Measurements from ENCODE around the gene FBXL7.

The FBXL7 gene

GRCh38 chr5:15718421-15719179 is 218.6 kb downstream of the FBXL7 start:
- DNase-seq (ENCODE audit: low spot score): no peak
- no peak for TF ChIP-seq CTCF (IDR thresholded peaks at IDR 0.05; ENCODE audit: extremely low read depth, missing control alignments)

- DNase-seq (ENCODE audit: low spot score): no peak
- TF ChIP-seq CTCF (IDR thresholded peaks at IDR 0.05; ENCODE audit: extremely low read depth, missing control alignments): no peak
These were observed 219.8 kb downstream of the FBXL7 start for GRCh38 chr5:15719784-15720183.

DNA sequence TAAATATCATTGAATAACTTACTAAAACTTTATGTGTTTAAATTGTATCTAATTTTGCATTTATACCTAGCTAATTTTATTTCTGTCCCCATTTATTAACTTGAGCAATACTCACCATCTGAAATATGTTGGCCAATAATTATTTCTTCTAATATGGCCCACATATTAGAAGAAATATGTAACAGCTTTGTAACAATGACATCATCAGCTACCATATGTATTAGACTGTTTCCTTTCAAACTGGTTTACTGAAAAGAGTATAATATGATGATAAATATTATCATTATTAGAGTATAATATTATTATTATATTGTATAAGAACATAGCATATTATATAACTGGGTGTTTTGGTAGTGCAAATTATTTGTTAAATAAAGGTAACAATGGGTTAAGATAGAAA is 220.5 kb downstream of the FBXL7 start:
- no peak for TF ChIP-seq CTCF (IDR thresholded peaks at IDR 0.05; ENCODE audit: extremely low read depth, missing control alignments)

GRCh38 chr5:15722305-15722704 is 222.3 kb downstream of the FBXL7 start:
- DNase-seq (ENCODE audit: low spot score): no peak
- TF ChIP-seq CTCF (IDR thresholded peaks at IDR 0.05; ENCODE audit: extremely low read depth, missing control alignments): no peak

More for the DNA sequence above, 220.5 kb downstream of the FBXL7 start:
- DNase-seq (ENCODE audit: low spot score): no peak

DNA sequence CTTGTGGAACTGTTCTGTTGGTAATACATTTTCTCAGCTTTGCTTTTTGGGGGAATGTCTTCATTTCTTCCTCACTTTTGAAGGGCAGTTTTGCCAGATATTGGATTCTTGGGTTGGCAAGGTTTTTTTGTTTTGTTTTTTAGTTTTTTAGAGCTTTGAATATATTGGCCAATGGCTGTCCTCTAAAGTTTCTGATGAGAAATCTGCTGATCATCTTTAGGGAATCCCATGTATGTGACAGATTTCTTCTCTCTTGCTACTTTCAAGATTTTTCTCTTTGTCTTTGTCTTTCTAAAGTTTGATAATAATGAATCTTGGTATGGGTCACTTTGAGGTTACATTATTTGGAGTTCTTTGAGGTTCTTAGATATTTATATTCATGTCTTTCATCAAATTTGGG is 227.4 kb downstream of the FBXL7 start:
- no peak for TF ChIP-seq CTCF (IDR thresholded peaks at IDR 0.05; ENCODE audit: extremely low read depth, missing control alignments)
- DNase-seq (ENCODE audit: low spot score): no peak

DNA sequence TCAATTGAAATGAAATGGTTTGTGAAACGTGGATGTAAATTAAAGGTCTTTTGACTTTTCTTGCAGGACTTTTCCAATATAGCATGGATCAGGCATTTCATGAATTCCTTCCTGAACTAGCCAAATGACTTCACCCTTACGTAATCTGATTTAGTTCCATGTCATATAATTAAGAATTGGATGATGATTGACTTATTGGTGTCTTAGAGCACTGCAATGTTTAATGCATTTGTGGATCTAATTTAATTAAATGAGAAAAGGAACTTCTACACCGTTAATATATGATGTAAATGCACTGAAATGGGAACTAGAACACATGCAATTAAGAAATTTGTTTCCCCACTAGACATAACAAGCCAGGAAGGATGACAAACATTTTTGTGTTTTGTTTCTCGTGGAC is 228.8 kb downstream of the FBXL7 start:
- DNase-seq (ENCODE audit: low spot score): no peak

DNA sequence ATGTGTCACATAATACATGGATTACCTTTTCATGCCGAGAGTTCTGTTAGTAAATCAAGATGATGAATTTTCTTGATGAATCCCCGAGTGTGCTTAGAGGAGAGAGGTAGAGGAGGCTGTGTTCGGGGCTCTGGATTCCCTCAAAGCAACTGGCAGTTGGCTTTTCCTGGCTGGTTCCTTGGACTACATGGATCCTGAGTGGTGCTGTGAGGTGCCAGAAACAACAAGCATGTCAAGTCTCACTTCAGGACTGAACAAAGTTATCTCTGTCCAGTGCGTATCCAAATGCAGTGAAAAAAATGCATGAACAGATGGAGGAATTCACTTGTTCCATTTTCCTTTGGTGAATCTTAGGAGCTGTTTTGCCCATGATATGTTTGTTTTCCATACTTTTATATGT is 231.7 kb downstream of the FBXL7 start:
- DNase-seq (ENCODE audit: low spot score): no peak
- TF ChIP-seq CTCF (IDR thresholded peaks at IDR 0.05; ENCODE audit: extremely low read depth, missing control alignments): no peak

More for the DNA sequence above, 228.8 kb downstream of the FBXL7 start:
- no peak for TF ChIP-seq CTCF (IDR thresholded peaks at IDR 0.05; ENCODE audit: extremely low read depth, missing control alignments)
